ENCODE measurements around the gene GCGR. TPM values are rescaled to one million over a fixed set of nuclear protein-coding genes. Genes with fewer than 3 reads are reported as not detected.

GCGR gene
- total and polyA plus RNA-seq, 2 of the 13 experiments (the other 11 are each of a cell fraction or from before 2014, with no cell fraction given) = 0.04 to 0.13 TPM

DNA sequence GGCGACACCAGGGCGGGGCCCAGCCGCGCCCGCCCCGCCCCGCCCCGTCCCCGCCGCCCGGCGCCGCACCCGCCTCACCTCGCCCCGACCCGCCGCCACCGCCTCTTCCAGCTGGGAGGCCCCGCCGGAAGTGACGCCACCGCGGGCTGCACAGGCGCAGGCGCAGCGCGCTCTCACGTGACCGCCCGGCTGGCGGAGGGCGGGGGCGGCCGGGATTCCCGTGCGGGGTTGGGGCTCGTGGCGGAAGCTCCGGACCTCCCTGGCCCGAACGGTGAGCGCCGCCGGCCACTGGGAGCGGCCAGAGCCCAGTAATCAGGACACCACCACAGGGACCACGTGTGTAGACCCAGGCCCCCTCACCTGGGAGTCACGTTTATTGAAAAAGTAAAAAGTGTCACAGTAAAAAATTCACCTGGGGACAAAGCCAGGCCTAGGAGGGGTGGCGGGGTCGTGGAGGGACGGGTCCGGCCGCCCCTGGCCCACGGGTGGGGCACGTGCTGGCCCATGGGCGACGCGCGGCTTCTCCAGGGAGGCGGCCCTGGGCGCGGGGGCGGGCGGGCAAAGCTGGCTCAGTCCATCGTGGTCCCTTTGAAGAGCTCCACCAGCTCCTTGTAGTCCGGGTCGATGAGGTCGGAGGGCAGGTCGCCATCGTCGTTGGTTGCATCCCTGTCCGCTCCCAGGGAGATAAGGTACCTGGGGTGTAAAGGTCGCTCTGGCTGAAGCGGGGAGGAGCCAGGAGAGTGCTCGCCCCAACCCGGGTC lies 29.4 kb downstream of the GCGR start, which contains the start of gene MCRIP1 (continued):
- TF ChIP-seq, protein P1, sequence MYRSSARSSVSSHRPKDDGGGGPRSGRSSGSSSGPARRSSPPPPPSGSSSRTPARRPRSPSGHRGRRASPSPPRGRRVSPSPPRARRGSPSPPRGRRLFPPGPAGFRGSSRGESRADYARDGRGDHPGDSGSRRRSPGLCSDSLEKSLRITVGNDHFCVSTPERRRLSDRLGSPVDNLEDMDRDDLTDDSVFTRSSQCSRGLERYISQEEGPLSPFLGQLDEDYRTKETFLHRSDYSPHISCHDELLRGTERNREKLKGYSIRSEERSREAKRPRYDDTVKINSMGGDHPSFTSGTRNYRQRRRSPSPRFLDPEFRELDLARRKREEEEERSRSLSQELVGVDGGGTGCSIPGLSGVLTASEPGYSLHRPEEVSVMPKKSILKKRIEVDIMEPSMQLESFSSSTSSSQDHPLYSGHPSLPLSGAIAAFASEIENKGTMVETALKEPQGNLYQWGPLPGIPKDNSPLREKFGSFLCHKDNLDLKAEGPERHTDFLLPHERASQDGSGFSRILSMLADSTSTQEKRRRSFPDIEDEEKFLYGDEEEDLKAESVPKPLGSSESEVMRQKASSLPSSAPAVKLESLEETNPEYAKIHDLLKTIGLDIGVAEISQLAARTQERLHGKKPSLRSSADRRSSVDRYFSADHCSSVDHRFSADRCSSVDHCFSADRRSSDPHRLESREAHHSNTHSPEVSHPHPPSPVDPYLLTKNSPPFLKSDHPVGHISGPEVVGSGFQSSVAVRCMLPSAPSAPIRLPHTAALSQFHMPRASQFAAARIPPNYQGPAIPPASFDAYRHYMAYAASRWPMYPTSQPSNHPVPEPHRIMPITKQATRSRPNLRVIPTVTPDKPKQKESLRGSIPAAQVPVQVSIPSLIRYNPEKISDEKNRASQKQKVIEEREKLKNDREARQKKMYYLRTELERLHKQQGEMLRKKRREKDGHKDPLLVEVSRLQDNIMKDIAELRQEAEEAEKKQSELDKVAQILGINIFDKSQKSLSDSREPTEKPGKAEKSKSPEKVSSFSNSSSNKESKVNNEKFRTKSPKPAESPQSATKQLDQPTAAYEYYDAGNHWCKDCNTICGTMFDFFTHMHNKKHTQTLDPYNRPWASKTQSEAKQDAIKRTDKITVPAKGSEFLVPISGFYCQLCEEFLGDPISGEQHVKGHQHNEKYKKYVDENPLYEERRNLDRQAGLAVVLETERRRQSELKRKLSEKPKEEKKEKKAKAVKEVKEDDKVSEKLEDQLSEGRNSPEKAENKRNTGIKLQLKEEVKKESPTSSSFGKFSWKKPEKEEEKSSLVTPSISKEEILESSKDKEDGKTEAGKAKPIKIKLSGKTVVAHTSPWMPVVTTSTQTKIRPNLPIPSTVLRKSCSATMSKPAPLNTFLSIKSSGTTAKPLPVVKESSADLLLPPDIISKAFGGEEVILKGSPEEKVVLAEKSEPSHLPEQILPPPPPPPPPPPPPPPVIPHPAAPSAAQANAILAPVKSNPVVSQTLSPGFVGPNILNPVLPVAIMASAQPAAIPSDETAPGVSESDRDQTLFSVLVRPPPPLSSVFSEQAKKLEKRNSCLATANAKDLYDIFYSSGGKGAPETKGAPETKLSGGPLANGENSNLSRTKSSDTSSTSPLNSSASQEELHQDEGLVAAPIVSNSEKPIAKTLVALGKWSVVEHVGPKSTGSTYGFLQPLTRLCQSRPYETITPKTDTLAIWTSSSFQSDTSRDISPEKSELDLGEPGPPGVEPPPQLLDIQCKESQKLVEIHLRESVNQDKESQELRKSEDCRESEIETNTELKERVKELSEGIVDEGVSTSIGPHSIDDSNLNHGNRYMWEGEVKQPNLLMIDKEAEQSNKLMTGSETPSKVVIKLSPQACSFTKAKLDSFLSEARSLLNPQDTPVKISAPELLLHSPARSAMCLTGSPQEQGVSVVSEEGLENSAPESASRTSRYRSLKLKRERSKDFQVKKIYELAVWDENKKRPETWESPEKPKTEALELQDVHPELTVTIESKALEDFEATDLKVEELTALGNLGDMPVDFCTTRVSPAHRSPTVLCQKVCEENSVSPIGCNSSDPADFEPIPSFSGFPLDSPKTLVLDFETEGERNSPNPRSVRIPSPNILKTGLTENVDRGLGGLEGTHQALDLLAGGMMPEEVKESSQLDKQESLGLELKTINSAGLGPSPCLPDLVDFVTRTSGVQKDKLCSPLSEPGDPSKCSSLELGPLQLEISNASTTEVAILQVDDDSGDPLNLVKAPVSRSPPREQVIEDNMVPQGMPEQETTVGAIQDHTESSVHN (CRISPR knock-in tag; IDR thresholded peaks at IDR 0.05) = peak; percentile 83; the same call in 1 of the 2 replicates
- TF ChIP-seq KLF13 (CRISPR knock-in tag; IDR thresholded peaks at IDR 0.05) (no peak; the same call in 1 of the 2 replicates), BORCS8-MEF2B (CRISPR knock-in tag; IDR thresholded peaks at IDR 0.05) (peak; percentile 99), CEBPB (IDR thresholded peaks at IDR 0.05; ENCODE audit: borderline replicate concordance, low read depth, low read length) (0 out of 2 replicates have a peak, but pooled peaks have one; percentile 1), EEA1 (CRISPR knock-in tag; IDR thresholded peaks at IDR 0.05; ENCODE audit: borderline replicate concordance) (peak; percentile 99), RELA (CRISPR knock-in tag; IDR thresholded peaks at IDR 0.05) (0 out of 2 replicates have a peak, but pooled peaks have one; percentile 57), ZNF143 (CRISPR knock-in tag; IDR thresholded peaks at IDR 0.05) (0 out of 2 replicates have a peak, but pooled peaks have one; percentile 44), SATB2 (CRISPR knock-in tag; IDR thresholded peaks at IDR 0.05) (peak; percentile 91), ZNF614 (CRISPR knock-in tag; IDR thresholded peaks at IDR 0.05; ENCODE audit: borderline replicate concordance) (peak; percentile 75; the same call in 1 of the 2 replicates), CCDC6 (CRISPR knock-in tag; IDR thresholded peaks at IDR 0.05) (peak; percentile 88; the same call in 1 of the 2 replicates), KDM5B (CRISPR knock-in tag; IDR thresholded peaks at IDR 0.05; ENCODE audit: borderline replicate concordance) (peak; percentile 98), SRF (IDR thresholded peaks at IDR 0.05; ENCODE audit: low read depth, low read length) (no peak), HDAC2 (CRISPR knock-in tag; IDR thresholded peaks at IDR 0.05) (peak; percentile 50), ISX (CRISPR knock-in tag; conservative IDR thresholded peaks at IDR 0.05) (no peak), ZNF20 (CRISPR knock-in tag; IDR thresholded peaks at IDR 0.05) (0 out of 2 replicates have a peak, but pooled peaks have one; percentile 54), SIN3B (IDR thresholded peaks at IDR 0.05; ENCODE audit: low read length) (no peak)
- TF ChIP-seq, protein P2, sequence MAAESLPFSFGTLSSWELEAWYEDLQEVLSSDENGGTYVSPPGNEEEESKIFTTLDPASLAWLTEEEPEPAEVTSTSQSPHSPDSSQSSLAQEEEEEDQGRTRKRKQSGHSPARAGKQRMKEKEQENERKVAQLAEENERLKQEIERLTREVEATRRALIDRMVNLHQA (CRISPR knock-in tag; IDR thresholded peaks at IDR 0.05) = no peak
- TF ChIP-seq, protein P3, sequence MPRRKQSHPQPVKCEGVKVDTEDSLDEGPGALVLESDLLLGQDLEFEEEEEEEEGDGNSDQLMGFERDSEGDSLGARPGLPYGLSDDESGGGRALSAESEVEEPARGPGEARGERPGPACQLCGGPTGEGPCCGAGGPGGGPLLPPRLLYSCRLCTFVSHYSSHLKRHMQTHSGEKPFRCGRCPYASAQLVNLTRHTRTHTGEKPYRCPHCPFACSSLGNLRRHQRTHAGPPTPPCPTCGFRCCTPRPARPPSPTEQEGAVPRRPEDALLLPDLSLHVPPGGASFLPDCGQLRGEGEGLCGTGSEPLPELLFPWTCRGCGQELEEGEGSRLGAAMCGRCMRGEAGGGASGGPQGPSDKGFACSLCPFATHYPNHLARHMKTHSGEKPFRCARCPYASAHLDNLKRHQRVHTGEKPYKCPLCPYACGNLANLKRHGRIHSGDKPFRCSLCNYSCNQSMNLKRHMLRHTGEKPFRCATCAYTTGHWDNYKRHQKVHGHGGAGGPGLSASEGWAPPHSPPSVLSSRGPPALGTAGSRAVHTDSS (CRISPR knock-in tag; conservative IDR thresholded peaks at IDR 0.05) = no peak
- TF ChIP-seq, protein P4, sequence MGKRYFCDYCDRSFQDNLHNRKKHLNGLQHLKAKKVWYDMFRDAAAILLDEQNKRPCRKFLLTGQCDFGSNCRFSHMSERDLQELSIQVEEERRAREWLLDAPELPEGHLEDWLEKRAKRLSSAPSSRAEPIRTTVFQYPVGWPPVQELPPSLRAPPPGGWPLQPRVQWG (CRISPR knock-in tag; IDR thresholded peaks at IDR 0.05; ENCODE audit: borderline replicate concordance, low read depth) = no peak

Measured in HepG2 (cell line).